Measurements from ENCODE around the gene TMCO4. TPM values are rescaled to one million over a fixed set of nuclear protein-coding genes. Genes with fewer than 3 reads are reported as not detected.

TMCO4 gene
- total RNA-seq, 4 donors from 2014 or later, result 16.1 to 36.2 (median 26.9) TPM

DNA sequence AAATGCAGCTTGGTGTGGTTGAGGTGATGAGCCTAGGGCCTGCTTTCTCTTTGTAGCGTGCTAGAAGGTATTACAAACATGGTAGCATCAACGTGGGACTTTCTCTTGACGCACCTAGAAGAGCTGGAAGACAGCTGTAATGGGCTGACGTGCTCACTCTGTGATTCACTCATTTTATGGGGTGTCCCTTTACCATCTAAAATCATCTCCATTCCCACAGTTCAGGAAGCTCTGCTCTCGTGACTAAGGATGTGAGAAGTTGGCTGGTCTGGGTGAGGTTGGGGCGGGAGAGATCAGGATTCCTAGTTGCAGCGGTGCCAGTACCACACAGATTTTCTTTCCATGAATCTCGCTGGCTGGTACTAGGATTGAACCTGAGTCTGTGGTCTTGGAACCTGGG is 130.8 kb downstream of the TMCO4 start:
- Histone ChIP-seq H3K36me3 (no peaks in the 10 kb centered on the region), H3K9me3 (no peaks in the 10 kb centered on the region), H3K27ac (no peak overlapping the region), H3K27me3 (peaks cover 63% of the 10 kb centered on the region), H3K4me3 (no peak overlapping the region), H3K4me1 (peaks cover 6 to 17% (median 11%) of the 10 kb centered on the region in 4 donors)
- intact Hi-C loops (cut with DNase I; ENCODE audit: low total_unique reads) (no loop called here), in situ Hi-C loops (cut with MboI; ENCODE audit: low pct_ligation_motif_present in 1 of 4, low pct_unique_long_range_greater_than_20kb in 1 of 4, low sequenced_read_pairs in 3 of 4) (loop anchor here in 1 of 4 donors (25.0 kb wide), 1 partner anchor 182 kb away; the partner anchor contains the start of gene CAPZB)
- WGBS, 2 donors (ENCODE audit: low coverage in 1 of 2), result 84 to 100% methylated on average over 1 to 8 of the region's 8 CpGs
- DNase-seq, result no peak
- TF ChIP-seq, protein P1, sequence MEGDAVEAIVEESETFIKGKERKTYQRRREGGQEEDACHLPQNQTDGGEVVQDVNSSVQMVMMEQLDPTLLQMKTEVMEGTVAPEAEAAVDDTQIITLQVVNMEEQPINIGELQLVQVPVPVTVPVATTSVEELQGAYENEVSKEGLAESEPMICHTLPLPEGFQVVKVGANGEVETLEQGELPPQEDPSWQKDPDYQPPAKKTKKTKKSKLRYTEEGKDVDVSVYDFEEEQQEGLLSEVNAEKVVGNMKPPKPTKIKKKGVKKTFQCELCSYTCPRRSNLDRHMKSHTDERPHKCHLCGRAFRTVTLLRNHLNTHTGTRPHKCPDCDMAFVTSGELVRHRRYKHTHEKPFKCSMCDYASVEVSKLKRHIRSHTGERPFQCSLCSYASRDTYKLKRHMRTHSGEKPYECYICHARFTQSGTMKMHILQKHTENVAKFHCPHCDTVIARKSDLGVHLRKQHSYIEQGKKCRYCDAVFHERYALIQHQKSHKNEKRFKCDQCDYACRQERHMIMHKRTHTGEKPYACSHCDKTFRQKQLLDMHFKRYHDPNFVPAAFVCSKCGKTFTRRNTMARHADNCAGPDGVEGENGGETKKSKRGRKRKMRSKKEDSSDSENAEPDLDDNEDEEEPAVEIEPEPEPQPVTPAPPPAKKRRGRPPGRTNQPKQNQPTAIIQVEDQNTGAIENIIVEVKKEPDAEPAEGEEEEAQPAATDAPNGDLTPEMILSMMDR (IDR thresholded peaks at IDR 0.05), result no peak
- TF ChIP-seq EP300 (IDR thresholded peaks at IDR 0.05; ENCODE audit: low read depth) (no peak), POLR2A (IDR thresholded peaks at IDR 0.05) (no peak), POLR2AphosphoS5 (IDR thresholded peaks at IDR 0.05) (no peak)

DNA sequence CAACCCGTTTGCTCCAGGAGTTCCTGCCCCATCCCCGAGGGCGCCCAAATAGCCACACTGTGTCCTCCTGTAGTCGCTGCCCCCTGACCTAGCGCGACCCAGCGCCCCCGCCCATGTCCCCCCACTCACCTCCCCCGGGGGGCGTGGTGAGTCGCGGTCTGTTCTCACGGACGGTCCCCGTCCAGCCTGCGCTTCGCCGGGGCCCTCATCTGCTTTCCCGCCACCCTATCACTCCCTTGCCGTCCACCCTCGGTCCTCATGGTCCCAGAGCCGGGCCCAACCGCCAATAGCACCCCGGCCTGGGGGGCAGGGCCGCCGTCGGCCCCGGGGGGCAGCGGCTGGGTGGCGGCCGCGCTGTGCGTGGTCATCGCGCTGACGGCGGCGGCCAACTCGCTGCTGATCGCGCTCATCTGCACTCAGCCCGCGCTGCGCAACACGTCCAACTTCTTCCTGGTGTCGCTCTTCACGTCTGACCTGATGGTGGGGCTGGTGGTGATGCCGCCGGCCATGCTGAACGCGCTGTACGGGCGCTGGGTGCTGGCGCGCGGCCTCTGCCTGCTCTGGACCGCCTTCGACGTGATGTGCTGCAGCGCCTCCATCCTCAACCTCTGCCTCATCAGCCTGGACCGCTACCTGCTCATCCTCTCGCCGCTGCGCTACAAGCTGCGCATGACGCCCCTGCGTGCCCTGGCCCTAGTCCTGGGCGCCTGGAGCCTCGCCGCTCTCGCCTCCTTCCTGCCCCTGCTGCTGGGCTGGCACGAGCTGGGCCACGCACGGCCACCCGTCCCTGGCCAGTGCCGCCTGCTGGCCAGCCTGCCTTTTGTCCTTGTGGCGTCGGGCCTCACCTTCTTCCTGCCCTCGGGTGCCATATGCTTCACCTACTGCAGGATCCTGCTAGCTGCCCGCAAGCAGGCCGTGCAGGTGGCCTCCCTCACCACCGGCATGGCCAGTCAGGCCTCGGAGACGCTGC is 133.9 kb downstream of the TMCO4 start:
- Histone ChIP-seq H3K27ac (no peak overlapping the region), H3K9me3 (no peaks in the 10 kb centered on the region), H3K27me3 (peaks cover 74% of the 10 kb centered on the region), H3K4me3 (no peak overlapping the region), H3K36me3 (no peaks in the 10 kb centered on the region), H3K4me1 (peaks cover 6 to 19% (median 13%) of the 10 kb centered on the region in 4 donors)
- TF ChIP-seq EP300 (IDR thresholded peaks at IDR 0.05; ENCODE audit: low read depth), result no peak
- TF ChIP-seq, protein P1 (IDR thresholded peaks at IDR 0.05), result no peak
- TF ChIP-seq POLR2A (IDR thresholded peaks at IDR 0.05), result no peak
- no peak for TF ChIP-seq POLR2AphosphoS5 (IDR thresholded peaks at IDR 0.05)
- intact Hi-C loops (cut with DNase I; ENCODE audit: low total_unique reads) (no loop called here), in situ Hi-C loops (cut with MboI; ENCODE audit: low pct_ligation_motif_present in 1 of 4, low pct_unique_long_range_greater_than_20kb in 1 of 4, low sequenced_read_pairs in 3 of 4) (loop anchor here in 1 of 4 donors (25.0 kb wide), 1 partner anchor 178 kb away; the partner anchor contains the start of gene CAPZB)
- 20 to 25% methylated on average over 4 to 69 of the region's 84 CpGs for WGBS, 2 donors (ENCODE audit: low coverage in 1 of 2)
- no peak for DNase-seq

DNA sequence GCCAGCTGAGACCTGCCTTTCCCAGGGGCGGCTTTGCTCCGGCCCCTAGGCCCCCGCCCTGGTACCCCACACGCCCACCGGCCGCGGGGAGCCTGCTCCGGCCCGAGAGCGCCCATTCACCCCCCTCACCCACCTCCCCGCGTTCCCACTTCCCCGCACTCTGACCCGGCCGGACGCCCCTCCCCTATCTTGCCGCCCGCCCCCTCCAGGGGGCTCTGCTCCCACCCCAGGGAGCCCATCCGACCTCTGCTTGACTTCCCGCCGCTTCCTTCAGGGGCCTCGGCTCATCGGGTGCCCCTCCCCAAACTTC is 134.6 kb downstream of the TMCO4 start:
- Histone ChIP-seq H3K27me3 (peaks cover 74% of the 10 kb centered on the region), H3K4me3 (peak overlapping the region in 3 of 4 donors; percentile 6 to 40 (median 35)), H3K27ac (no peak overlapping the region), H3K4me1 (peaks cover 6 to 19% (median 13%) of the 10 kb centered on the region in 4 donors), H3K36me3 (no peaks in the 10 kb centered on the region), H3K9me3 (no peaks in the 10 kb centered on the region)
- TF ChIP-seq POLR2A (IDR thresholded peaks at IDR 0.05) (no peak), EP300 (IDR thresholded peaks at IDR 0.05; ENCODE audit: low read depth) (no peak), POLR2AphosphoS5 (IDR thresholded peaks at IDR 0.05) (no peak)
- TF ChIP-seq, protein P1 (IDR thresholded peaks at IDR 0.05), result no peak
- 0 to 6% methylated on average over 2 to 12 of the region's 23 CpGs for WGBS, 2 donors (ENCODE audit: low coverage in 1 of 2)
- intact Hi-C loops (cut with DNase I; ENCODE audit: low total_unique reads), result no loop called here
- in situ Hi-C loops (cut with MboI; ENCODE audit: low pct_ligation_motif_present in 1 of 4, low pct_unique_long_range_greater_than_20kb in 1 of 4, low sequenced_read_pairs in 3 of 4), result loop anchor here in 1 of 4 donors (25.0 kb wide), 1 partner anchor 178 kb away; the partner anchor contains the start of gene CAPZB
- no peak for DNase-seq

DNA sequence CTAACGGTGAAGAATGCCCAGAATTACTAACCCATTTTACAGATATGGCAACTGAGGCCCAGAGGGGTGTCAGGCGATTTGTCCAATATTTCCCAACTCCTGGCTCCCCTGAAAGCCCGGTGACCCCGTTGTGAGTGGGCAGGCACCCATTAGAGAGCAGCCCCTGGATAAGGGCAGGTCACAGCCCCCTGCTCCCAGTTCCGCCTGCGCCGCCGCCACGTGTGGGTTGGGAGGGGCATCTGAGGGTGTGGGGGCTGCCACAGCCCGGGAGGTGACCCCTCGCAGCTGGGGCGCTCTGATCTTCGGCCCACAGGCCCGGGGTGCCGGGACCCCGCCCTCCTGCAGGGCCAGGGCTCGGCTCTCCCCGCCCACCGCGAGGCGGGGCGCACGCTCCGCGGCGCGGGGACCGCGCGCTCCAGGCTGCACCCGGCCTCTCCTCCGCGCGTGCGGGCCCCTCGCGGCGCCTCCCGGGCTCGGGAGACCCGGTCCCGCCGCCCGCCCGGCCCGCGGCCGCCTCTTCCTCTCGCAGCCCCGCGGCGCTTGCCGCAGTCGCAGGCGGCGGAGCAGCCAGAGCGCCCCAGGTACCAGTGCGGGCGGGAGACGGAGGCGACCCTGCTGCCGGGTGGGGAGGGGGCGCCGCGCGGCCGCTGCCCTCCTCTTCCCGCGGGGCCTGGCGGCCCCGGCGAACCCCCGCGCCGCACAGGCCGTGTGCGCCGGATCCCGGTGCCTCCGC is 135.1 kb downstream of the TMCO4 start, which contains the start of gene HTR6:
HTR6 (plus strand) TSS at position 423 of the 733 bp plus-strand sequence. CDS start 879 bp downstream, outside the sequence.
- DNase-seq, result no peak
- peaks cover 6 to 20% (median 14%) of the 10 kb centered on the region in 4 donors for H3K4me1 ChIP-seq
- H3K4me3 ChIP-seq, result peak within 1 kb of the TSS in 3 of 4 donors; percentile 6 to 40 (median 35)
- TF ChIP-seq EP300 (IDR thresholded peaks at IDR 0.05; ENCODE audit: low read depth) (no peak), POLR2AphosphoS5 (IDR thresholded peaks at IDR 0.05) (no peak), POLR2A (IDR thresholded peaks at IDR 0.05) (no peak)
- TF ChIP-seq, protein P1 (IDR thresholded peaks at IDR 0.05), result no peak
- H3K27me3 ChIP-seq, result peaks cover 74% of the 10 kb centered on the region
- in situ Hi-C loops (cut with MboI; ENCODE audit: low pct_ligation_motif_present in 1 of 4, low pct_unique_long_range_greater_than_20kb in 1 of 4, low sequenced_read_pairs in 3 of 4) (loop anchor here in 1 of 4 donors (25.0 kb wide), 1 partner anchor 177 kb away; the partner anchor contains the start of gene CAPZB), intact Hi-C loops (cut with DNase I; ENCODE audit: low total_unique reads) (no loop called here)
- no peak within 1 kb of the TSS for H3K27ac ChIP-seq
- H3K9me3 ChIP-seq, result no peaks in the 10 kb centered on the region
- H3K36me3 ChIP-seq, result no peaks in the 10 kb centered on the region
- WGBS, 2 donors (ENCODE audit: low coverage in 1 of 2), result 9% methylated on average over 23 of the region's 80 CpGs; no CpG with 5 or more reads in 1 of the 2 donors

All from transverse colon (tissue), 4 donors.